WTC11 (cell line): ENCODE measurements around the gene HERC2.

Source experiments
- AFF4 ChIP-seq: sonication (generic); formaldehyde crosslinking; IDR thresholded peaks from 2 replicates; pipeline ENCODE4 v1.8.1; 2023; ENCODE audit warnings: mild to moderate bottlenecking, missing genetic modification reagents, borderline replicate concordance
- CREB1 ChIP-seq: sonication (generic); formaldehyde crosslinking; IDR thresholded peaks from 2 replicates; pipeline ENCODE4 v1.8.0; 2023; ENCODE audit warnings: mild to moderate bottlenecking, missing genetic modification reagents
- CREM ChIP-seq: sonication (generic); formaldehyde crosslinking; IDR thresholded peaks from 2 replicates; pipeline ENCODE4 v1.8.1; 2022; ENCODE audit warnings: mild to moderate bottlenecking, missing genetic modification reagents, moderate library complexity
- ELF4 ChIP-seq: sonication (generic); formaldehyde crosslinking; IDR thresholded peaks from 2 replicates; pipeline ENCODE4 v1.8.1; 2022; ENCODE audit warnings: low read depth, mild to moderate bottlenecking, moderate library complexity, missing genetic modification reagents
- EMX1 ChIP-seq: fragments of 250-450 bp; sonication (Bioruptor Pico); IDR thresholded peaks from 2 replicates; pipeline ENCODE4 v1.8.0; 2021; ENCODE audit warnings: mild to moderate bottlenecking
- GTF2I ChIP-seq: fragments of 250-450 bp; sonication (Bioruptor Pico); conservative IDR thresholded peaks from 2 replicates; pipeline ENCODE4 v1.4.0; 2021; ENCODE audit warnings: mild to moderate bottlenecking
- NFATC4 ChIP-seq: fragments of 250-450 bp; sonication (Bioruptor Pico); IDR thresholded peaks from 2 replicates; pipeline ENCODE4 v1.9.0; 2021; ENCODE audit warnings: mild to moderate bottlenecking
- PREB ChIP-seq: sonication (generic); formaldehyde crosslinking; IDR thresholded peaks from 2 replicates; pipeline ENCODE4 v1.8.1; 2022; ENCODE audit warnings: mild to moderate bottlenecking, missing genetic modification reagents, moderate library complexity, borderline replicate concordance
- SP1 ChIP-seq: sonication (generic); formaldehyde crosslinking; conservative IDR thresholded peaks from 2 replicates; pipeline ENCODE4 v1.8.1; 2022; ENCODE audit warnings: missing genetic modification reagents
- USF2 ChIP-seq: sonication (generic); formaldehyde crosslinking; IDR thresholded peaks from 2 replicates; pipeline ENCODE4 v1.8.1; 2023; ENCODE audit warnings: mild to moderate bottlenecking, missing genetic modification reagents, moderate library complexity
- TF ChIP-seq, protein P1 (sequence below): fragments of 200-600 bp; IDR thresholded peaks from 2 replicates; pipeline ENCODE4 v1.8.0; 2022; ENCODE audit warnings: antibody characterized with exemption

GRCh38 chr15:28080386-28080785 lies 241.6 kb downstream of the HERC2 start:
- no peak for TF ChIP-seq PREB (CRISPR knock-in tag)
- TF ChIP-seq, protein P1, sequence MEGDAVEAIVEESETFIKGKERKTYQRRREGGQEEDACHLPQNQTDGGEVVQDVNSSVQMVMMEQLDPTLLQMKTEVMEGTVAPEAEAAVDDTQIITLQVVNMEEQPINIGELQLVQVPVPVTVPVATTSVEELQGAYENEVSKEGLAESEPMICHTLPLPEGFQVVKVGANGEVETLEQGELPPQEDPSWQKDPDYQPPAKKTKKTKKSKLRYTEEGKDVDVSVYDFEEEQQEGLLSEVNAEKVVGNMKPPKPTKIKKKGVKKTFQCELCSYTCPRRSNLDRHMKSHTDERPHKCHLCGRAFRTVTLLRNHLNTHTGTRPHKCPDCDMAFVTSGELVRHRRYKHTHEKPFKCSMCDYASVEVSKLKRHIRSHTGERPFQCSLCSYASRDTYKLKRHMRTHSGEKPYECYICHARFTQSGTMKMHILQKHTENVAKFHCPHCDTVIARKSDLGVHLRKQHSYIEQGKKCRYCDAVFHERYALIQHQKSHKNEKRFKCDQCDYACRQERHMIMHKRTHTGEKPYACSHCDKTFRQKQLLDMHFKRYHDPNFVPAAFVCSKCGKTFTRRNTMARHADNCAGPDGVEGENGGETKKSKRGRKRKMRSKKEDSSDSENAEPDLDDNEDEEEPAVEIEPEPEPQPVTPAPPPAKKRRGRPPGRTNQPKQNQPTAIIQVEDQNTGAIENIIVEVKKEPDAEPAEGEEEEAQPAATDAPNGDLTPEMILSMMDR: no peak
- TF ChIP-seq NFATC4: no peak
- no peak for TF ChIP-seq AFF4 (CRISPR knock-in tag)
- TF ChIP-seq SP1 (CRISPR knock-in tag): no peak
- no peak for TF ChIP-seq CREB1 (CRISPR knock-in tag)
- TF ChIP-seq GTF2I (CRISPR knock-in tag): no peak
- TF ChIP-seq EMX1 (CRISPR knock-in tag): no peak
- TF ChIP-seq CREM: no peak
- no peak for TF ChIP-seq ELF4 (CRISPR knock-in tag)
- no peak for TF ChIP-seq USF2 (CRISPR knock-in tag)
